Measurements from ENCODE around the gene NCEH1. TPM values are rescaled to one million over a fixed set of nuclear protein-coding genes. Genes with fewer than 3 reads are reported as not detected.

Gene NCEH1
- total and polyA plus RNA-seq, 2 of the 4 experiments (the other 2 are of a cell fraction) = 22.3 to 23.3 TPM

DNA sequence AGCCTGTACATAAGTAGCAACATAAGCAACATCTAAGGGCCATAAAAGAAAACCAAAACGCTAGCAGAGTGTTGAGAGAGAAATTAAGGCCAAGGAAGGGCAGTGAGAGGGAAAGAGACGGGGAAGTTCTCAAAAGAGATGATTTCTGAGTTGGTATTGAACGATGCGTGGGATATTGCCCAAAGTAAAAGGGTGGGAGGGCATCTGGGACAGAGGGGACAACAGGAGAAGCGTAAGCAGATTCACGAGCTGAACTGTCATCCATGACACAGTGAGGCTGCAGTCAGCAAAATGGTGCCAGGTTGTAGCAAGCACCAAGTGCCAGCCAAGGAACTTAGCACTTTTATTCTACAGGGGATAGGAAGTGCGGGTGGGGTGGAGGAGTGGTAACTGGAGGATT is 11.8 kb downstream of the NCEH1 start:
- CTCF ChIA-PET = no interaction called here

More for the DNA sequence above, 11.8 kb downstream of the NCEH1 start:
- Histone ChIP-seq H3K14ac (replicated peaks; ENCODE audit: low read depth, low read length) (peak overlapping the region; percentile 18; the same call in 1 of the 2 replicates), H2BK15ac (ENCODE audit: low read depth, low read length) (no peak overlapping the region), H4K91ac (ENCODE audit: insufficient read depth, low read depth, low read length) (no peak overlapping the region), H2BK20ac (ENCODE audit: low read depth, low read length) (no peak overlapping the region), H3K9ac (ENCODE audit: low read depth, low read length) (no peak overlapping the region), H2AFZ (replicated peaks; ENCODE audit: low read length, poor library complexity) (no peak overlapping the region), H2BK120ac (ENCODE audit: low read depth, low read length) (no peak overlapping the region), H2AK5ac (ENCODE audit: low read depth, low read length) (no peak overlapping the region), H3K4ac (ENCODE audit: low read depth, low read length) (no peak overlapping the region), H3K4me1 (ENCODE audit: control insufficient read depth, insufficient read depth, low read length) (no peaks in the 10 kb centered on the region; the same call in 1 of the 2 replicates), H3K27ac (ENCODE audit: insufficient read depth, low read length) (no peak overlapping the region), H3K23ac (ENCODE audit: low read depth, low read length) (0 out of 2 replicates have a peak overlapping the region, but pooled peaks have one; percentile 4), H3K79me1 (ENCODE audit: low read depth in 1 of 2, low read length in 2 of 2) (peaks cover 39 to 56% of the 10 kb centered on the region in 2 experiments), H3K18ac (ENCODE audit: low read depth, low read length) (no peak overlapping the region), H3K27me3 (ENCODE audit: control insufficient read depth, insufficient read depth, low read length) (no peaks in the 10 kb centered on the region), H3K9me3 (ENCODE audit: control insufficient read depth, insufficient read depth, low read length) (no peaks in the 10 kb centered on the region), H2BK5ac (ENCODE audit: low read depth, low read length, poor library complexity, severe bottlenecking) (no peak overlapping the region), H3K4me2 (ENCODE audit: low read depth, low read length) (no peak overlapping the region), H3K56ac (ENCODE audit: extremely low read depth, insufficient read depth, low read length) (no peak overlapping the region), H4K20me1 (ENCODE audit: insufficient read depth, low read length) (peaks cover 9% of the 10 kb centered on the region), H3K4me3 (ENCODE audit: insufficient read depth, low read depth, low read length) (no peak overlapping the region), H3K36me3 (ENCODE audit: control insufficient read depth, insufficient read depth, low read length) (no peaks in the 10 kb centered on the region), H2AK9ac (replicated peaks; ENCODE audit: low read depth, low read length, poor library complexity) (no peak overlapping the region), H3K9me1 (ENCODE audit: insufficient read depth, low read length) (peaks cover 17% of the 10 kb centered on the region; the same call in 1 of the 2 replicates), H4K8ac (ENCODE audit: low read depth in 2 of 2, low read length in 2 of 2) (no peak overlapping the region), H4K5ac (ENCODE audit: low read depth, low read length) (no peak overlapping the region)
- DNase-seq = no peak
- dilution Hi-C loops (cut with HindIII; ENCODE audit: low sequenced_read_pairs, unreplicated experiment) = no loop called here
- in situ Hi-C loops (cut with MboI; ENCODE audit: low sequenced_read_pairs) = no loop called here
- intact Hi-C loops (cut with micrococcal nuclease) = no loop called here
- POLR2A ChIA-PET (ENCODE audit: unreplicated experiment) = no interaction called here
- ATAC-seq (ENCODE audit: low read depth) = no peak
- no TSS peak for BruUV-seq (replicated peaks)
- TF ChIP-seq MAZ (IDR thresholded peaks at IDR 0.05; ENCODE audit: borderline replicate concordance, low read depth, low read length) (no peak), SMC3 (IDR thresholded peaks at IDR 0.05; ENCODE audit: low read depth, low read length) (no peak), NFE2L2 (IDR thresholded peaks at IDR 0.05; ENCODE audit: low read depth, low read length) (no peak), BHLHE40 (IDR thresholded peaks at IDR 0.05; ENCODE audit: low read depth, low read length) (no peak), MXI1 (IDR thresholded peaks at IDR 0.05; ENCODE audit: borderline replicate concordance, low read depth, low read length) (no peak), CEBPB (IDR thresholded peaks at IDR 0.05; ENCODE audit: low read depth, low read length) (no peak), RFX5 (IDR thresholded peaks at IDR 0.05; ENCODE audit: low read depth, low read length) (no peak), FOS (IDR thresholded peaks at IDR 0.05; ENCODE audit: low read depth, low read length) (no peak), POLR2A (IDR thresholded peaks at IDR 0.05; ENCODE audit: low read depth, low read length) (no peak), RCOR1 (IDR thresholded peaks at IDR 0.05; ENCODE audit: insufficient replicate concordance, low read length) (no peak), RAD21 (IDR thresholded peaks at IDR 0.05; ENCODE audit: low read length) (no peak), CHD1 (IDR thresholded peaks at IDR 0.05; ENCODE audit: low read depth, low read length) (no peak)
- TF ChIP-seq, protein P1, sequence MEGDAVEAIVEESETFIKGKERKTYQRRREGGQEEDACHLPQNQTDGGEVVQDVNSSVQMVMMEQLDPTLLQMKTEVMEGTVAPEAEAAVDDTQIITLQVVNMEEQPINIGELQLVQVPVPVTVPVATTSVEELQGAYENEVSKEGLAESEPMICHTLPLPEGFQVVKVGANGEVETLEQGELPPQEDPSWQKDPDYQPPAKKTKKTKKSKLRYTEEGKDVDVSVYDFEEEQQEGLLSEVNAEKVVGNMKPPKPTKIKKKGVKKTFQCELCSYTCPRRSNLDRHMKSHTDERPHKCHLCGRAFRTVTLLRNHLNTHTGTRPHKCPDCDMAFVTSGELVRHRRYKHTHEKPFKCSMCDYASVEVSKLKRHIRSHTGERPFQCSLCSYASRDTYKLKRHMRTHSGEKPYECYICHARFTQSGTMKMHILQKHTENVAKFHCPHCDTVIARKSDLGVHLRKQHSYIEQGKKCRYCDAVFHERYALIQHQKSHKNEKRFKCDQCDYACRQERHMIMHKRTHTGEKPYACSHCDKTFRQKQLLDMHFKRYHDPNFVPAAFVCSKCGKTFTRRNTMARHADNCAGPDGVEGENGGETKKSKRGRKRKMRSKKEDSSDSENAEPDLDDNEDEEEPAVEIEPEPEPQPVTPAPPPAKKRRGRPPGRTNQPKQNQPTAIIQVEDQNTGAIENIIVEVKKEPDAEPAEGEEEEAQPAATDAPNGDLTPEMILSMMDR (conservative IDR thresholded peaks at IDR 0.05; ENCODE audit: low read depth, low read length) = no peak
- TF ChIP-seq, protein P2, sequence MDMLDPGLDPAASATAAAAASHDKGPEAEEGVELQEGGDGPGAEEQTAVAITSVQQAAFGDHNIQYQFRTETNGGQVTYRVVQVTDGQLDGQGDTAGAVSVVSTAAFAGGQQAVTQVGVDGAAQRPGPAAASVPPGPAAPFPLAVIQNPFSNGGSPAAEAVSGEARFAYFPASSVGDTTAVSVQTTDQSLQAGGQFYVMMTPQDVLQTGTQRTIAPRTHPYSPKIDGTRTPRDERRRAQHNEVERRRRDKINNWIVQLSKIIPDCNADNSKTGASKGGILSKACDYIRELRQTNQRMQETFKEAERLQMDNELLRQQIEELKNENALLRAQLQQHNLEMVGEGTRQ (IDR thresholded peaks at IDR 0.05; ENCODE audit: low read depth, low read length) = no peak
- WGBS, 2 experiments (ENCODE audit: extremely low coverage in 2 of 2, insufficient read length in 1 of 2) = 81% methylated on average over 7 of the region's 7 CpGs; no CpG with 5 or more reads in 1 of the 2 experiments

Measured in IMR-90 (cell line).